Ureter (tissue), 1 donor: ENCODE results near the gene ZBTB49. TPM values are rescaled to one million over a fixed set of nuclear protein-coding genes. Genes with fewer than 3 reads are reported as not detected.
"Not testable (repeated sequence)": the region's sequence is repeated elsewhere in the genome, so short reads cannot be mapped to it uniquely, and the experiment has no call there.

ENCODE experiments used
- DNase-seq: peaks from one replicate; pipeline ENCODE4 v3.0.0-alpha.2; 2020; ENCODE audit warnings: low spot score
- total RNA-seq: library from RNA; stranded (reverse); gene quantifications from one replicate; pipeline ENCODE4 v1.2.4, GENCODE V29; 2023
- donor health status: DM: yes; HTN: yes; CAD: no.

The ZBTB49 gene, protein sequence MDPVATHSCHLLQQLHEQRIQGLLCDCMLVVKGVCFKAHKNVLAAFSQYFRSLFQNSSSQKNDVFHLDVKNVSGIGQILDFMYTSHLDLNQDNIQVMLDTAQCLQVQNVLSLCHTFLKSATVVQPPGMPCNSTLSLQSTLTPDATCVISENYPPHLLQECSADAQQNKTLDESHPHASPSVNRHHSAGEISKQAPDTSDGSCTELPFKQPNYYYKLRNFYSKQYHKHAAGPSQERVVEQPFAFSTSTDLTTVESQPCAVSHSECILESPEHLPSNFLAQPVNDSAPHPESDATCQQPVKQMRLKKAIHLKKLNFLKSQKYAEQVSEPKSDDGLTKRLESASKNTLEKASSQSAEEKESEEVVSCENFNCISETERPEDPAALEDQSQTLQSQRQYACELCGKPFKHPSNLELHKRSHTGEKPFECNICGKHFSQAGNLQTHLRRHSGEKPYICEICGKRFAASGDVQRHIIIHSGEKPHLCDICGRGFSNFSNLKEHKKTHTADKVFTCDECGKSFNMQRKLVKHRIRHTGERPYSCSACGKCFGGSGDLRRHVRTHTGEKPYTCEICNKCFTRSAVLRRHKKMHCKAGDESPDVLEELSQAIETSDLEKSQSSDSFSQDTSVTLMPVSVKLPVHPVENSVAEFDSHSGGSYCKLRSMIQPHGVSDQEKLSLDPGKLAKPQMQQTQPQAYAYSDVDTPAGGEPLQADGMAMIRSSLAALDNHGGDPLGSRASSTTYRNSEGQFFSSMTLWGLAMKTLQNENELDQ
- 11.9 TPM for total RNA-seq

- peak; percentile 95 for DNase-seq
These were observed at the start of gene ZBTB49, which contains the start of gene LYAR for GRCh38 chr4:4289941-4290850. Gene ZBTB49, plus strand, starts transcription at chr4:4290251. Its CDS starts 9,695 bp downstream, at chr4:4299946. Gene LYAR, minus strand, starts transcription at chr4:4290154. Its CDS starts 6,412 bp downstream, at chr4:4283742.

- no peak for DNase-seq
These were observed 44.9 kb upstream of the ZBTB49 start for GRCh38 chr4:4245172-4245571.

DNA sequence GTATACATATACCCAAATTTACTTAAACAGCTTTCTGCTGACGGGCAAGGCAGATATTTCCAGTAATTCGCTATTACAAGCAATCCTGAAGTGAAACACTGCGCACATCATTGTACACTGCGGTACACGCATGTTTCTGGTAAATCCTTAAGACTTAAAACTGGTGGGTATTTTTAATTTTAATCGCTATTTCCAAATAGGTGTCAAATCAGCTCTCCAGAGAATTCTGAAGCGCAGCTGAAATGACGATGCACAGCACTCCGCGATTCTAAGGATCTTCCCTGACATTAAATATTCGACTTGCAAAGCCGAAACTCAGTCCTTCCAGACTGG lies 42.4 kb upstream of the ZBTB49 start:
- no peak for DNase-seq

DNA sequence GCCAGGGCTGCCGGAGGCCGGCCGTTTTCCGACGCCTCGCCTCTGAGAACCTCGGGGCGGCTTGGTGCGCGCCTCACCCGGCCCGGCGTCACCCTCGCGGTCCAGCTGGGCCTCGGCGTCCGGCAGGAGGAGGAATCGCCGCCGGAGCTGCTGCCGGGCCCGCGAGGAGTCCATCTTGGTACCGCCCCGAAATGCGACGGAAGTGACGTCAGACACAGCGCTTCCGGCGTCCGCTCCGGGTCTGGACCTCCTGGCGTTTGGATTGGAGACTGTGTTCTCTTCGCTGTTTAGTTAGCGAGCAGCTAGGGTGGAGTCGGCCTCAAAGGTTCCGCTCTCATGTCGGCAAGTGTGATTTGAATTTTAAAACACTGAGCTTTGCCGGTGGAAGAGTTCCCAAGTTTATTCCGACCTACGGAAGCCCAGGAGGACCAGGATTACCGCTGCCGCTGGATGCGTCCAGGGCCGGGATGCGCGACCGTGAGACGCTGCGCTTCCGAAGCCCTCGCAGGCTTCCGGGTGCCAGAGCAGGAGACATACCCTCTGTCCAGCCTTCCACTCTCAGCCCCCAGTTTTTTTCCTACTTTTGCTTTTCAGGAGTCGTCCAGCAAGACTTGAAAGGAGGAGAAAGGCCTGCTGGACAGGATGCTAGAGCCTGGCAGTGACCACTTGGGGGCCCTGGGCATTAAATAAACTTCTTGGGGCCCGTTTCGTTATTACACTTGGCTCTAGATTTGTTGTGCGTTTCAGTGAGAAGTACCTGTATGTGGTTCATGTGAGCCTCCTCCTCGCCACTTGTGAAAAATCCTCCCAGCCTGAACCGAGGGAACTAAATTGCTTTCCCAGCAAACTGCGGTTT lies 41.8 kb upstream of the ZBTB49 start, which contains the start of gene TMEM128:
Gene TMEM128, minus strand, starts transcription at position 195 of the 856 bp plus-strand sequence. Its CDS starts 21 bp downstream, at position 174.
- DNase-seq, result peak; percentile 94

DNA sequence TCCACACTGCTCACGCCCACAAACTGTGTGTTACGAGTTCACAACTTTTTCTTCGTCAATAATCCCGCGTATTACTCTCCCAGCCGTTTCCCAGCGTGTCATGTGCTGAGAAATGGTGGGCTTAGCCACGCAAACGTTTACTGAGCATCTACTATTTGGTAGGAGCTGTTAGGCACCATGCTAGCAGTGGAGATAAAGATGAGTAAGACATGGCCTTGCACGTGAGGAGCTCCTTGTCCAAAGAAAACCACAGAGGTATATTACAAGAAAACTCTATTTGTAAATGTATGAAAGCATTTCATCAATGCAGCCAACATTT lies 41.2 kb upstream of the ZBTB49 start:
- no peak for DNase-seq

GRCh38 chr4:4249342-4249741 lies 40.7 kb upstream of the ZBTB49 start:
- not testable (repeated sequence) for DNase-seq

DNA sequence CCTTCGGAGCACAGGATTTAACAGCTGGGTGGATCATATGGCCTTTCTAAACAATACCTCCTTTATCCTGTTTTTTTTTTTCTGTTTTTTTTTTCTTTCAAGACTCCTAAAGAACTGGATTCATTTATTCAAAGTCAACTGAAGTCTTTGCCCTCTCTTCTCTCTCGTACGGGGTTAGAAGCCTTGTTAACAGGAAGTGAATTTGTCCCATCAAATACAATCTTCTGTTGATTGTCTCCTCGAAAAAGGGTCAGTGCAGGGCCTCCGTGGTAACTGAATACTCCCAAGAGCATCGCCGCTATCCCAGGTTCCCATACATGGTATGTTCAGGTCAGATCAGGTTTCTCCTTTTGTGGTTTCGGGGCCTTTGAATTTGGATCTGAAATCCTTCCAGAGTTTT lies 40.2 kb upstream of the ZBTB49 start:
- no peak for DNase-seq

GRCh38 chr4:4254199-4254598 lies 35.9 kb upstream of the ZBTB49 start:
- DNase-seq, result no peak

DNA sequence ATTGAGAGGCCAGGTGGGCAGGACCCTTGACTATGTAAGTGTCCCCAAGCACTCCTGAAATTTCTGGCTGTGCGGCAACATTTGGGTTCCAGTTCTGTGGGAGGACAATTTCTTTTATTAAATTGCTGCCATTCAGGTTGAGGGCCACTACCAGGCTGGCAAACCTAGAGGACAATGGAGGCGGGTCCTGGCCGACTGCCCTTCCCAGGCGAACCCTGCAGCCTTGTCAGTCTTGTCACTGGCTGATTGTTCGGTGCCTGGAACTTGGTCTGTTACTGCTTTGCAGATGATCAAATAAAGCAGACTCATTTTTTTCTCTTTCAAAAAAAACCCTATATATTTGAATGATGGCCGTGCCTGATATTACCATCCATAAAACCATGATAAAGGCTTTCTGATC lies 35.4 kb upstream of the ZBTB49 start:
- DNase-seq, result no peak

DNA sequence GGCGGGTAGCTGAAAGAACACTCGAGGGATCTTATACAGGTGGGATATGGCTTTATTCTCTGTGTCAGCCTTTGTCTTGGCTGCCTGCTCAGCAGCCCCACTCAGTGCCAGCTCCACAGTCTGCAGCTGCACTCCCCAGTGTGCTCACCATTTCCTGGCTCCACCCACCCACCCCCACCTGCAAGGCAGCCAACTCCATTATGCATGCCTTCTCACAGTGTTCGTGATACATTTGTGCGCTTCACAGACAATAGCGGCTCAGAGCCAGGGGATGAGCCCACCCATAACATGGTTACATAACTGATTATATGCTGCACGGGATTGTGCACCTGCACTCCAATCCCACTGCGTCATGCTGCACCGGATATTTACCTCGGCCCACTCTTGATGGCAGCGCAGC lies 33.3 kb upstream of the ZBTB49 start:
- DNase-seq, result no peak

DNA sequence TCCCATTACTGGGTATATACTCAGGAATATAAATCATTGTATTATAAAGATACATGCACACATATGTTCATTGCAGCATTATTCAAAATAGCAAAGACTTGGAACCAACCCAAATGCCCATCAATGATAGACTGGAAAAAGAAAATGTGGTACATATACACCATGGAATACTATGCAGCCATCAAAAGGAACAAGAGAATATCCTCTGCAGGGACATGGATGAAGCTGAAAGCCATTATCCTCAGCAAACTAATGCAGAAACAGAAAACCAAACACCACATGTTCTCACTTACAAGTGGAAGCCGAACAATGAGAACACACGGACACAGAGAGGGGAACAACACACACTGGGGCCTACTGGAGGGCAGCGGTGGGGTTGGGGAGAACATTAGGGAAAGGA lies 32.3 kb upstream of the ZBTB49 start:
- DNase-seq, result not testable (repeated sequence)

DNA sequence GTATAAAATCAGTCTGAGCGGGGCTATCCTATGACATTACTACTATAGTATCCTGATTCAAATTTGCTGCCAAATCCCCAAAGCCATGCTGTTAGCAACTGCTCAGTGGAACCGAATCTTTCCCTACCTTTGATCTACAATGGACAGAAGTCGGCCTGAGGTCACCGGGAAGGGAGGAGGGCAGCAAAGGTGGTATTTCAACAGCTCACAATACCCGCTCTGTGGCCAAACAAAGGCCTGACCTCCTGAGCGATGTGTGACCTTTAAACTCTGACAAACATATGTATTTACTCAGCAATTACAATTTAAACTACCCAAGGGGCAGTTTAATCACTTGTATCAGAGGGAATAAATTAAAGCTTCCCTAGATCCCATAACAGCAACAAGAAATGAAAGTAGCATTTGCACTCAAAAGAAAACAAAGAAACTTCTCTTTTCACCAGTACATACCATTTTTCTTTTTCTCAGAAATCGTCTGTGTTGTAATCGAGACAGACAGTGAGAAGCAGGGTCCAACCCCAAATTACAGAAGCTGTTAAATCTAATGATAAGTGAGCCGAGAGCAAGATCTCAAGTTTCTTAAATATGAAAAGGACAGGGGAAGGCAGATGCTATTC lies 30.5 kb upstream of the ZBTB49 start:
- no peak for DNase-seq

GRCh38 chr4:4260185-4260751 lies 29.8 kb upstream of the ZBTB49 start:
- DNase-seq, result no peak

DNA sequence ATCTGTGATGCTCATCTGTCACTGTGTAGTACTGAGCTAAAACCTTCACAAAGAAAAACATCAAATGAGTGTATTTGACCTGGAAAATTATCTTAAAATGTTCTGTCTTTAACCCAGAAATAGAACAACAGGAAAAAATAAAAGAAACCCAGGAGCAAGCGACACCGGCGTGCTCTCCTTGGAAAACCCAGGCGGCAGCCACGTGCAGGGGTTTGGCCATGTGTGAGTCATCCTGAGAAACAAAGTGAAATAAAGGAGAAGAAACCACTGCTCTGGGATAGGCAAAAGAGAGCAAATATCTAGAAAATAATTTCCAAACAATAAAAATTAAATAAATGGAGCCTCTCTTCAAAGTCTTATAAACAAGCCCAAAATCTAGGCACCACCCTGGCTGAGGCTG lies 22.1 kb upstream of the ZBTB49 start:
- no peak for DNase-seq

DNA sequence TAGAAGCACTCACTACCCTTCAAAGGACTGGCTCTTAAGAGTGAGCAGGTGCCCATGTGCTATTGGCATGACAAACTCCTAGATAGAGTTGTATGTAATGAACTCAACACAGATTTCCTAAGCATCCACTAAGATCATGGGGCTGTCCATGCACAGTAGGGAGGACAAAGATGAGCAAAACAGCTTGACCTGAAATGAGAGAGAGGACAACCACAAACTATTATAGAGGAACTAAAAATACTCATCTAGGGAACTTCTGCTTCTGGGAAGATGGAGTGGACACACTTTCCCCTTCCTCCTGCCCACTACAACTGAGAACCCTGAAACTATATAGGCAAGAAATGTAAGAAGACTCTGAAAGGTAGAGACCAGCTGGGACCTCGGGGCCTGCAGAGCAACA lies 21.3 kb upstream of the ZBTB49 start:
- DNase-seq, result no peak

DNA sequence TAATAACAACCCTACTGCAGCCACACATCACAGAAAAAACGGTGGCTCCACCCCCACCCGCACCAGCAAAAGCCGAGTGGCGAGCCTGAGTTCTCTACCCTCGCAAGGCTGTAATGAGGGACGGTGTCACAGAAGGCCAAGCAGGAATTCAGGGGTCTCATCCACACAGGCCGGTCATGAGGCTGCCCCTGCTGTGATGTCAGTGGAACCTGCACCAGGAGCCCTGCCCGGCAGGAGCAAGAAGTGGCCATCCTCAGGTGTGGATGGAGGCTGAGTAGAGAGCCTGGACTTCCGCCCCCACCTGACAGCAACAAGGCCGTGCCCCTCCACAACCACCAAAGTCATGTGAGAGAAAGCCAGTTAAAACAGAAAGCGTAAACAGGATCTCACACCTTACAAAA lies 20.7 kb upstream of the ZBTB49 start:
- no peak for DNase-seq

GRCh38 chr4:4269856-4270255 lies 20.2 kb upstream of the ZBTB49 start:
- no peak for DNase-seq

DNA sequence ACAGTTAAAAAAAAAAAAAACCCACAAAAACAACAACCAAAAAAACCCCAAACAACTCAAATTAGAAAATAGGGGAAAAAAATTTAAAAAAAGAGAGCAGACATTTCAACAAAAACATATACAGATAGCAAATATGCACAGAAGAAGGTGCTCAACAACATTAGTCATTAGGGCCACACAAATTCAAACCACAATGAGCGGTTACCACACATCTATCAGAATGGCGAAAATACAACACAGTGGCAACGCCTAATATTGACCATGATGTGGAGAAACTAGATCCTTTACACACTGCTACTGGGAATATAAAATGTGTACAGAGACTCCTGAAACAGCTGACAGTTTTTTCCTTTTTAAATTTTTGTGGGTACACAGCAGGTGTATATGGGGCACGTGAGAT lies 19.5 kb upstream of the ZBTB49 start:
- no peak for DNase-seq

GRCh38 chr4:4271912-4272311 lies 18.1 kb upstream of the ZBTB49 start:
- no peak for DNase-seq

DNA sequence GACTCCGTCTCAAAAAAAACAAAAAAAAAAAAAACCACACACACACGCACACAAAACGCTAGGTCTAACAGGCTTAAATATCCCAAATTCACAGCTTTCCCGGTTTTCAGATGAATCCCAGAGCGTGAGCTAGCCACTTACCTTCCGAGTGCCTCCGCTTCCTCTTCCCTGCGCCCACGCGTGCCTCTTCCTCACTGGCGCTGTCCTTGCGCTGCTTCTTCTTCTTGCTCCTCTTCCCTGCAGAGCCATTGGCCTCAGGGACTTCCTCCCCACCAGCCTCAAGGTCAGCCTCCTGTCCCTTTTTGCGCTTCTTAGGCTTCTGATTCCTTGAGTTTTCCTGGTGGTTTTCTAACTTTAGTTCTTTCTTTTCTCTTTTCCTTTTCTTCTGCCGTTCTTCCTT lies 15.8 kb upstream of the ZBTB49 start:
- no peak for DNase-seq
